Testis (tissue), 3 donors: ENCODE measurements around the gene CYP4F8. TPM values are rescaled to one million over a fixed set of nuclear protein-coding genes. Genes with fewer than 3 reads are reported as not detected.

Source experiments
- DNase-seq: peaks from one replicate; pipeline ENCODE4 v3.0.0-alpha.2; 2019
- H3K27ac ChIP-seq, 2 donors: fragments of 200-600 bp; sonication (generic); one replicate each; pipeline ENCODE4 v1.5.1; 2019
- H3K27me3 ChIP-seq: fragments of 200-600 bp; sonication (generic); one replicate; pipeline ENCODE4 v1.5.1; 2019
- H3K36me3 ChIP-seq: fragments of 200-600 bp; sonication (generic); one replicate; pipeline ENCODE4 v1.5.1; 2017; ENCODE audit warnings: low read depth; ENCODE audit errors: missing control alignments
- H3K4me1 ChIP-seq: fragments of 200-600 bp; sonication (generic); one replicate; pipeline ENCODE4 v1.5.1; 2019
- H3K4me3 ChIP-seq, 2 donors: fragments of 200-600 bp; sonication (generic); one replicate each; pipeline ENCODE4 v1.5.1; 2017 to 2019
- H3K9me3 ChIP-seq: fragments of 200-600 bp; sonication (generic); one replicate; pipeline ENCODE4 v1.5.1; 2017
- CTCF ChIP-seq, 3 experiments: fragments of 450-650 bp in 2 of 3; fragments of 200-600 bp in 1 of 3; sonication (generic) in 1 of 3; IDR thresholded peaks; one replicate each; pipeline ENCODE4 v1.5.1; 2016 to 2019; ENCODE audit warnings: antibody characterized with exemption in 3 of 3, mild to moderate bottlenecking in 2 of 3, moderate library complexity in 1 of 3
- POLR2A ChIP-seq: fragments of 450-650 bp; IDR thresholded peaks from one replicate; pipeline ENCODE4 v1.6.1; 2017; ENCODE audit warnings: antibody characterized with exemption, mild to moderate bottlenecking, moderate library complexity
- WGBS, 2 donors: methylation state at CpG; one replicate each; pipeline ENCODE4 v1.1.5; 2018; 5-methylcytosine and 5-hydroxymethylcytosine counted together
- intact Hi-C: fragments of 100-400 bp; cut with DNase I; formaldehyde crosslinking; loops from one replicate; pipeline ENCODE4 v1.15.1; 2023; ENCODE audit warnings: low total_unique reads
- polyA plus RNA-seq: library from polyadenylated mRNA; stranded (reverse); fragments of 350-450 nt; fragmentation: Illumina TruSeq; extraction: RNeasy Lipid Tissue Mini Kit (QIAGEN cat#74804); gene quantifications from one replicate; pipeline ENCODE4 v1.2.3, GENCODE V29; 2014; ENCODE audit warnings: low read depth, low replicate concordance; ENCODE audit not compliant: insufficient read depth
- total RNA-seq, 2 donors: library from RNA; depleted of rRNA; stranded (reverse); fragments of >200 nt; gene quantifications; one replicate each; pipeline ENCODE4 v1.2.3, GENCODE V29; 2016

The CYP4F8 gene
- total and polyA plus RNA-seq, 3 donors from 2014 or later, result 0.17 to 0.71 (median 0.31) TPM

- Histone ChIP-seq H3K4me3 (no peak overlapping the region), H3K36me3 (no peaks in the 10 kb centered on the region), H3K27ac (no peak overlapping the region), H3K9me3 (no peaks in the 10 kb centered on the region), H3K27me3 (no peaks in the 10 kb centered on the region), H3K4me1 (no peaks in the 10 kb centered on the region)
- TF ChIP-seq POLR2A, result no peak
- TF ChIP-seq CTCF (IDR thresholded peaks at IDR 0.05), result no peak
- intact Hi-C loops, result no loop called here
- WGBS, 2 donors, result 67 to 86% methylated on average over 3 of the region's 3 CpGs
- no peak for DNase-seq
Observed at GRCh38 chr19:15651791-15652190, 36.8 kb downstream of the CYP4F8 start.

- DNase-seq, result no peak
- Histone ChIP-seq H3K4me3 (no peak overlapping the region), H3K27ac (no peak overlapping the region), H3K36me3 (no peaks in the 10 kb centered on the region), H3K9me3 (no peaks in the 10 kb centered on the region), H3K4me1 (no peaks in the 10 kb centered on the region), H3K27me3 (no peaks in the 10 kb centered on the region)
- no peak for TF ChIP-seq POLR2A
- no peak for TF ChIP-seq CTCF (IDR thresholded peaks at IDR 0.05)
- intact Hi-C loops, result no loop called here
- 58 to 85% methylated on average over 7 to 8 of the region's 8 CpGs for WGBS, 2 donors
Observed at GRCh38 chr19:15652559-15653278, 37.7 kb downstream of the CYP4F8 start.

GRCh38 chr19:15656467-15656866 is 41.4 kb downstream of the CYP4F8 start:
- no peak for DNase-seq
- no peaks in the 10 kb centered on the region for H3K27me3 ChIP-seq
- H3K9me3 ChIP-seq, result no peaks in the 10 kb centered on the region
- no peak overlapping the region for H3K4me3 ChIP-seq
- TF ChIP-seq POLR2A, result no peak
- TF ChIP-seq CTCF (IDR thresholded peaks at IDR 0.05), result no peak
- no peak overlapping the region for H3K27ac ChIP-seq
- intact Hi-C loops, result no loop called here
- no peaks in the 10 kb centered on the region for H3K4me1 ChIP-seq
- H3K36me3 ChIP-seq, result no peaks in the 10 kb centered on the region

- Histone ChIP-seq H3K27me3 (no peaks in the 10 kb centered on the region), H3K9me3 (no peaks in the 10 kb centered on the region), H3K27ac (no peak overlapping the region), H3K4me1 (no peaks in the 10 kb centered on the region), H3K4me3 (no peak overlapping the region), H3K36me3 (no peaks in the 10 kb centered on the region)
- no peak for TF ChIP-seq CTCF (IDR thresholded peaks at IDR 0.05)
- no peak for TF ChIP-seq POLR2A
- DNase-seq, result no peak
- WGBS, 2 donors, result 81 to 91% methylated on average over 4 of the region's 4 CpGs
- intact Hi-C loops, result no loop called here
Observed at GRCh38 chr19:15663247-15663646, 48.2 kb downstream of the CYP4F8 start.

- WGBS, 2 donors, result 22 to 29% methylated on average over 1 of the region's 1 CpG
- H3K27me3 ChIP-seq, result no peaks in the 10 kb centered on the region
- no peak for DNase-seq
- no peak overlapping the region for H3K4me3 ChIP-seq
- H3K27ac ChIP-seq, result no peak overlapping the region
- no peaks in the 10 kb centered on the region for H3K9me3 ChIP-seq
- no peaks in the 10 kb centered on the region for H3K4me1 ChIP-seq
- TF ChIP-seq CTCF (IDR thresholded peaks at IDR 0.05) (no peak), POLR2A (no peak)
- H3K36me3 ChIP-seq, result no peaks in the 10 kb centered on the region
- intact Hi-C loops, result no loop called here
Observed at GRCh38 chr19:15666186-15666585, 51.2 kb downstream of the CYP4F8 start.
